GM18517 (cell line): ENCODE results near the gene CDC25B.
"Not testable (repeated sequence)": the region's sequence is repeated elsewhere in the genome, so short reads cannot be mapped to it uniquely, and the experiment has no call there.

Source experiments
- ATAC-seq: cut with Tn5 transposase; IDR thresholded peaks from one replicate; pipeline ENCODE4 v1.9.1; 2021; ENCODE audit warnings: mild to moderate bottlenecking, moderate library complexity; ENCODE audit not compliant: unreplicated experiment

CDC25B gene

GRCh38 chr20:3821996-3822395 is 25.9 kb downstream of the CDC25B start:
- no peak for ATAC-seq

GRCh38 chr20:3823881-3824280 is 27.8 kb downstream of the CDC25B start:
- no peak for ATAC-seq

- ATAC-seq, result no peak
Observed at GRCh38 chr20:3825526-3825925, 29.4 kb downstream of the CDC25B start.

GRCh38 chr20:3826420-3826819 is 30.3 kb downstream of the CDC25B start:
- ATAC-seq, result no peak

- ATAC-seq, result no peak
Observed at GRCh38 chr20:3828798-3829197, 32.7 kb downstream of the CDC25B start.

GRCh38 chr20:3829891-3830290 is 33.8 kb downstream of the CDC25B start:
- not testable (repeated sequence) for ATAC-seq

- no peak for ATAC-seq
Observed at GRCh38 chr20:3836132-3836531, 40.0 kb downstream of the CDC25B start.

- no peak for ATAC-seq
Observed at GRCh38 chr20:3839328-3839727, 43.2 kb downstream of the CDC25B start.

- ATAC-seq, result not testable (repeated sequence)
Observed at GRCh38 chr20:3840201-3840600, 44.1 kb downstream of the CDC25B start.

- no peak for ATAC-seq
Observed at GRCh38 chr20:3842348-3842930, 46.3 kb downstream of the CDC25B start.

GRCh38 chr20:3843490-3843889 is 47.4 kb downstream of the CDC25B start:
- no peak for ATAC-seq

GRCh38 chr20:3843990-3844619 is 48.0 kb downstream of the CDC25B start:
- ATAC-seq, result not testable (repeated sequence)

- no peak for ATAC-seq
Observed at GRCh38 chr20:3846378-3846739, 50.2 kb downstream of the CDC25B start.

- peak; percentile 78 for ATAC-seq
Observed at GRCh38 chr20:3846740-3847428, 50.8 kb downstream of the CDC25B start, which contains the start of gene MAVS. MAVS (plus strand) TSS chr20:3846834; CDS start chr20:3854625, 7,791 bp downstream.

GRCh38 chr20:3847429-3847940 is 51.4 kb downstream of the CDC25B start:
- no peak for ATAC-seq

- ATAC-seq, result no peak
Observed at GRCh38 chr20:3848565-3848964, 52.5 kb downstream of the CDC25B start.

GRCh38 chr20:3854462-3854871 is 58.4 kb downstream of the CDC25B start:
- no peak for ATAC-seq
